ENCODE measurements around the gene TSPAN9.

Gene TSPAN9

DNA sequence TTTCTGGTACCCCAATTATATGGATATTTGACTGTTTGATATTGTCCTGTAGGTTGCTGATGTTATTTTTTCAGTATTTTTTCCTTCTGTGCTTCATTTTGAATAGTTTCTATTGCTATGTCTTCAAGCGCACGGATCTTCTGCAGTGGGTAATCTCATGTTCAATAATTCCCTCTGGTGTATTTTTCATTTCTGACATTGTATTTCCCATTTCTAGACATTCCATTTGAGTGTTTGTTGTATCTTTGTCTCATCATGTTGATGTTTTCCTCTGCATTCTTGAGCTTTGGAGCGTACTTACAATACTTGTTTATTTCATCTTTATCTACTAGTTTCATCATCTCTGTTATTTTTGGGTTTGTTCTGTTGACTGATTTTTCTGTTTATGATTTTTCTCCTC lies 22.0 kb downstream of the TSPAN9 start:
- no peak for DNase-seq (ENCODE audit: low read depth in 2 of 2)

- DNase-seq (ENCODE audit: low read depth in 2 of 2): no peak
Measured at GRCh38 chr12:3101309-3102024, 24.3 kb downstream of the TSPAN9 start.

GRCh38 chr12:3102771-3103410 lies 25.7 kb downstream of the TSPAN9 start:
- no peak for DNase-seq (ENCODE audit: low read depth in 2 of 2)

GRCh38 chr12:3103806-3104205 lies 26.6 kb downstream of the TSPAN9 start:
- no peak for DNase-seq (ENCODE audit: low read depth in 2 of 2)

DNA sequence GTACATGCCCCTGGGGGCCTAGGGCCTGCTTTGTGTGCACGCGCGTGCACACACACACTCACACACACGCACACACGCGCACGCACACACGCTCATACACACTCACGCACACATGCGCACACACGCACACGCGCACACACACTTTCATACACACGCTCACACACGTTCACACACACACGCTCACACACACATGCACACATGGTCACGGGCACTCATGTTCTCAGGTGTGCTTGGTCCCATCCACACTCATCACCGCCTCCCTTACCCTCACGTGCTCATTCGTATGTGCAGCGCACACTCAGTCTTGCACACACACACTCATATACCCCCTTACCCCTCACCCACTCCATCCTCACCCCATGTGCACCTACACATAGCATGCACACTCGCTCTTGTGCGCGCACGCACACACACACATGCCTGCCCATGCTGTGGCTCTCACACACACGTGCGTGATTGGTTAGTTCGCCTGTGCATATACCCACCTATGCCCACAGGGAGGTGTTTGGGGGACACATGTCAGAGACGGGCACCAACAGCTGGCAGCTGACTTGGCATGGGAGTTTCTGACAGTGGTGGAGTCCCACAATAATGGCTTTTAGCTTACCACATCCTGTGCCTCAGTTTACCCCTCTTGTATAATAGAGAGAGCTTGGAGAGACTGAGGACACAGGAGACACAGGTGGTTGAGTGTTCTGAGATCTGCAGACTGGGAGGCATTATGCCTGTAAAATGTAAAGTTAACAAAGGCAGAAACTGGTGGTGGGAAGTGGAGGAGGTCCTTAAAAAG lies 28.7 kb downstream of the TSPAN9 start:
- no peak for DNase-seq (ENCODE audit: low read depth in 2 of 2)

DNA sequence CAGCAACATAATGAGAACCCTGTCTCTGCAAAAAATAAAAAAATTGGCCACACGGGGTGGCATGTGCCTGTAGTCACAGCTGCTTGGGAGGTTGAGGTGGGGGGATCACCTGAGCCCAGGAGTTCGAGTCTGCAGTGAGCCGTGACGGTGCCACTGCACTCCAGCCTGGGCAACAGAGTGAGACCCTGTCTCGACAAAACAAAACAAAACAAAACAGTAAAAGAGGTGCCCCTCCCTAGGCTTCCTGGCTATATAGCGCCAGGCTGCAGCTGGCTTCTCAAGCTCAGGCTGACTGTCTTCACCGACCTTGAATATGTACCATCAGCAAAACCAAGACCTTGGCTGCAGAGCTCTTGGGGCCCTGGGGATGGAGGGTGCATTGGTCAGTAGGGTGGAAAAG lies 29.4 kb downstream of the TSPAN9 start:
- no peak for DNase-seq (ENCODE audit: low read depth in 2 of 2)

DNA sequence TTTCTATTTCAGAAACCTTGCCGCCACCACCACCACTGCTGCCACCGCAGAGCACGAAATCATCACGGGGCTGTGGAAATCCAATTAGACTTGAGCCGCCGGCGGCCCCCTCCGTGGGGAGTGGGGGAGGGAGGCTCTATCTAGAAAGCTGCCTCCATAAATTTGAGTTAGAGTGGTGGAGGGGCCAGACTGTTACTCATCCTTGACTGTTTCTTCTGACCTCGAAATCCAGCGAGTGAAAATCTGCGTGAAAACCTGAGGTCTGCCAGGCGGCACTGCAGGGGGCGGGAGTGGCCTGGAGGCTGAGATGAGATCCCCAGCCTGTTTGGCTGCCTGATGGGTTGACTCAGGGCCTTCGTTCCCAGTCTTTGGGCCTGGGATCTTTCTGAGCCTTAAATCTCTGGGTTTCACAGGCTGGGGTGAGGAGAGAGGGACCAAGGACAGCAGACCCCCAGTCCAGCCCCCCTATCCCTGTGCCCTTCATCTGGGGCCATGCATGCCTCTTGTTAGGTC lies 29.9 kb downstream of the TSPAN9 start:
- no peak for DNase-seq (ENCODE audit: low read depth in 2 of 2)

DNA sequence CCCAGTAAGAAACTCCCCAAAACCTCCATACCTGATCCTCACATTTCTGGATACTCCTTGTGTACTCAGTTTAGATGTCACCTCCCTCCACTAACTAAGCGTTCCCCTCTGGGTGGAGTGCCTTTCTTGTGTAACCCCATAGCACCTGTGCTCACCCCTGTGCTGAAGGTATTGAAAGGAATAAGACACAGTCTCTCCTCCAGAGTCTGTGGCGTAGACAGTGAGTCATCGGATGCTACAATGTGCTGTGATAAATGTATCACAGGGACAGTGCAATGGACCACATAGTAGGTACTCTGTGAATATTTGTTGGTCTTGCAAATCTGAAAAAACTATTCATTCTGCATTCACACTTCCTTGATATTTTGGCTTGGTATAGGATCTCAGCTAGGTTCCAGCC lies 30.8 kb downstream of the TSPAN9 start:
- DNase-seq (ENCODE audit: low read depth in 2 of 2): no peak

DNA sequence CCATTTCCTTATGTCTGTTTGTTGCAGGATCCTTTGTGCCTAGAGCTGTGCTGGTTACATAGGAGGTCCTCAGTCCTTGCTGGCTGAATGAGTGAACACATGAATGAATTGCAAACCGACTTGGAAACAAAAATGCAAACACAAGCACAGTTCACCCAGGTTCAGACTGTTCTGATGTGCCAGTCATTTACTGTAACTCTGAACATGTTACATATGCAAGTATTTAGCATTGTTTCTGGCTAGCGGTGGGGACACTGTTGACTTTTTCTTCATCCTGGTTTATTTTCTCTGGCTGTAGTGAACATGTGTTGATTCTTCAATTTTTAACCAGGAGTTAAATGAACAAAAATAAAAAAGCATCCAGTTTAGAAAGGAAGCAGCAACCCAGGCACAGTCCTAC lies 33.4 kb downstream of the TSPAN9 start:
- no peak for DNase-seq (ENCODE audit: low read depth in 2 of 2)

DNA sequence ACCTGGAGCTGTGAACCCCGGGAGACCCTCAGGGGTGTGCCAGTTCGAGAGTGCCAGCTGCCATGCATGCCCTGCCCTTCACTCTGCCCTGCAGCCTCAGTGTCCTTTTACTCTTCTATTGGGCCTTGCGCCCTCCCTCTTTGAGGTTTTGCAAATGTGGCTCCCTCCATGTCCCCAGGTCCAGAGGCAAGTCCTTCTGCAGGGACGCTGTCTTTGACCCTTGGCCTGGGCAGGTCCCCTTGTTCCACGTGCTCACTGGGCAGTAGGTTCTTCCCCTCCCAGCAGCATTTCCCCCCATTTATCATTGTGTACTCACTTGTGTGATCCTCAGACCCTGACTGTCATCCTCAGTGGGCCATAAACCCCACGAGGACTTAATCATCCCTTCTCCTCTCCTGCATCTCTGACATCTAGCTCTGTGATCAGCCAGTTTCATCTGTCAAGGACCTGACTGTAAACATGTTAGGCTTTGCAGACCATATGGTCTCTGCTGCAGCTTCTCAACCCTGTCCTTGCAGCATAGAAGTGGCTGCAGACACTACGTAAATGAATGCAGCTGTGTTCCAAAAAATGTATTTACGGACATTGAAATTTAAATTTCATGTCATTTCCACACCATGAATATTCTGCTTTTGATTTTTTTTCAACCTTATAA lies 36.6 kb downstream of the TSPAN9 start:
- DNase-seq (ENCODE audit: low read depth in 2 of 2): no peak

DNA sequence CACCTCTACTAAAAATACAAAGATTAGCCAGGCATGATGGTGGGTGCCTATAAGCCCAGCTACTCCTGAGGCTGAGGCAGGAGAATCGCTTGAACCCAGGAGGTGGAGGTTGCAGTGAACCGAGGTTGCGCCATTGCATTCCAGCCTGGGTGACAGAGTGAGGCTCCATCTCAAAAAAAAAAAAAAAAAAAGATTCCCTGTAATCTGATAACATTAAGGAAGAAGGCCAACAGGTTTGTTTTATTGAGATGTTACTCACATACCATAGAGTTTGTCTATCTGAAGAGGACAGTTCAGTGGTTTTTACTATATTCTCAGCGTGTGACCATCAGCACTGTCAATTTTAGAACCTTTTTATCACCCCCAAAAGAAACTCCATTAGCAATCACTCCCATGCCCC lies 37.5 kb downstream of the TSPAN9 start:
- no peak for DNase-seq (ENCODE audit: low read depth in 2 of 2)

- no peak for DNase-seq (ENCODE audit: low read depth in 2 of 2)
Measured at GRCh38 chr12:3115078-3115477, 37.9 kb downstream of the TSPAN9 start.

GRCh38 chr12:3116106-3116844 lies 39.1 kb downstream of the TSPAN9 start:
- no peak for DNase-seq (ENCODE audit: low read depth in 2 of 2)

GRCh38 chr12:3117144-3117581 lies 40.0 kb downstream of the TSPAN9 start:
- DNase-seq (ENCODE audit: low read depth in 2 of 2): no peak

- no peak for DNase-seq (ENCODE audit: low read depth in 2 of 2)
Measured at GRCh38 chr12:3117591-3118015, 40.4 kb downstream of the TSPAN9 start.

DNA sequence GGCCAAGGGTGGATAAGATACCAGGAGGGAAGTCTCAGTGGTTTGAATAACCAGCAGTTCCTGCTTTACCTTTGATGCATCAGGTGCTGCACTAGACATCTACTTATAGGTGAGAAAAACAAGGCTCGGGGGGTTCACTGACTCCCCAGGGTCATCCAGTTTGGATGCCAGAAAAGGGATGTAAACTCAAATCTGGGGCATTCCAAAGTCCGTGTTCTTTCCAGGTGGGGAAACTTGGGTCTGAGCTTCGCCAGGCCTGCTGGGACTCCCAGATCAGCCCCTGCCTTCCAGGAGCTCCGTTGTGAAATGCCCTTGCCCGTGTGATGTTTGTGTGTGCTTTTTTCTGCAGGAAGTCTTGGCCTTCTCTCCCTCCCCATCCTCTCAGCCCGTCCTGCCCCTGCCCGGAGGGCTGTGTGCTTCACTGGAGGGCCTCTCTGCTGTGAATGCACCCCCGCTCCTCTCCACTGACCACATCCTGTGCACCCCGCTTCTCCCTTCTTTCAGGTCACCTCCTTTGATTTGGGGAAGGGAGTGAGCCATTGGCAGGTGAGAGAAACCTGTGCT lies 42.1 kb downstream of the TSPAN9 start:
- DNase-seq (ENCODE audit: low read depth in 2 of 2): no peak

- DNase-seq (ENCODE audit: low read depth in 2 of 2): no peak
Measured at GRCh38 chr12:3119756-3120601, 42.8 kb downstream of the TSPAN9 start.

DNA sequence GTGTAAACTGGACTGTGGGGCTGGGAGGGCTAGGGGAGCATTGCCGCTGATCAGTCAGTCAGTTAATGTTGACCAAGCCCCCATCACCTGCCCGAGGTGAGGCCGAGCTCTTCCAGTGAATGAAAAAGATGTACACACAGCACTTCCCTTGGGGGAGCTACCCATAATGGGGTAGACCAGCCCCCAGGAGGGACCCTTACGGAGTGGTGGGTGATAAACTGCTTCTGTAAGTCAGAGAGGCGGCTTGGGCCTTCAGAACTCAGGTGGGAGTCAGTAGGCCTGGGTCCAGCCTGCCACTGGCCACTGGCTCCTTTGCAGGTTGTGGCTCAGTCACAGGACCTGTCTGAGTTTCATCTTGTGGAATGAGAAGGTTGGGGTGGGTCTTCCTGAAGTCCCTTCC lies 43.5 kb downstream of the TSPAN9 start:
- DNase-seq (ENCODE audit: low read depth in 2 of 2): no peak

DNA sequence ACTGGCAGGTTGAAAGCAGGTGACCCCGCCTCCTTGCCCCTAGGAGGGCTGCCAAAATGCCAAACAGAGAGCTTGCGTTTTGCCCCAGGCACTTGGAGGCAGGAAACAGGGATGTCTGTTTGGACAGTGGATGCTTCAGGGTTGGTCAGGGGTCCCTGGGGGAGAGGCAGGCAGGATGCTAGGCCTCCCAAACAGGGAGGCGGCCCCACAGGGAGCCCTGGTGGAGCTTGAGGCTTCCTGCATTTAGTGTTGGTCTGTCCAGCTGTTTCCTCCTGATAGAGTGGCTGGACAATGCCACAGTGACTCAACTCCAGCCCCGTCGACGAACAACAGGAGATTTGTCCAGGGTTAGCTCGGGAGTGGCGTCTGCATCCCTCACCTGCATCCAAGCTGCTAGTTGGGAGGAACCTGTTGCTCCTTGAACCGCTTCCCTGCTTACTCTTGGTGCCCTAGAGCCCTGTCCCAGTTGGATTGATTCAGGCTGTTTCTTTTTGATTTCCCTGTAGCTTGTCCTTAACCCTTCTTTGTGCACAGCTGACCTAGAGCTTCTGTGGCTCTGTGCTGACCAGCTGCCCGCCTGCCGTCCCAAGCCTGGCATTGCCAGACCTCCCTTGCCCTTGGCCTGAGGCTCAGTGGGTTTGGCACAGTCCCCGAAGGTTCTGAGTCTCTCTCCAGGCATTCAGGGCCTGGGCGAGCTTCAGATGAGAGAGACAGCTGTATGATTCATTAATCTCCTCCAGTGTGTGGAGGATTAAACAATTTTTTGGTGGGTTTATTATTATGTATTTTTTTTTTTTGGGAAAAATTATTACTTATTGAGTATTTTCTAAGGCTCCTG lies 45.9 kb downstream of the TSPAN9 start:
- DNase-seq (ENCODE audit: low read depth in 2 of 2): no peak

Measured in stimulated activated CD8-positive, alpha-beta memory T cell treated with anti-CD3 and anti-CD28 coated beads, Interleukin-15, amount 100 ng/mL, for 4 hours (primary cell).